Activated CD4-positive, alpha-beta T cell treated with anti-CD3 and anti-CD28 coated beads for 24 hours (primary cell): ENCODE results near the gene PPP6R2.
"Not testable (repeated sequence)": the region's sequence is repeated elsewhere in the genome, so short reads cannot be mapped to it uniquely, and the experiment has no call there.

ENCODE experiments used
- DNase-seq, 2 donors: peaks; one replicate each; pipeline ENCODE4 v3.0.0-alpha.2; 2020; ENCODE audit warnings: low read depth in 2 of 2

The PPP6R2 gene

DNA sequence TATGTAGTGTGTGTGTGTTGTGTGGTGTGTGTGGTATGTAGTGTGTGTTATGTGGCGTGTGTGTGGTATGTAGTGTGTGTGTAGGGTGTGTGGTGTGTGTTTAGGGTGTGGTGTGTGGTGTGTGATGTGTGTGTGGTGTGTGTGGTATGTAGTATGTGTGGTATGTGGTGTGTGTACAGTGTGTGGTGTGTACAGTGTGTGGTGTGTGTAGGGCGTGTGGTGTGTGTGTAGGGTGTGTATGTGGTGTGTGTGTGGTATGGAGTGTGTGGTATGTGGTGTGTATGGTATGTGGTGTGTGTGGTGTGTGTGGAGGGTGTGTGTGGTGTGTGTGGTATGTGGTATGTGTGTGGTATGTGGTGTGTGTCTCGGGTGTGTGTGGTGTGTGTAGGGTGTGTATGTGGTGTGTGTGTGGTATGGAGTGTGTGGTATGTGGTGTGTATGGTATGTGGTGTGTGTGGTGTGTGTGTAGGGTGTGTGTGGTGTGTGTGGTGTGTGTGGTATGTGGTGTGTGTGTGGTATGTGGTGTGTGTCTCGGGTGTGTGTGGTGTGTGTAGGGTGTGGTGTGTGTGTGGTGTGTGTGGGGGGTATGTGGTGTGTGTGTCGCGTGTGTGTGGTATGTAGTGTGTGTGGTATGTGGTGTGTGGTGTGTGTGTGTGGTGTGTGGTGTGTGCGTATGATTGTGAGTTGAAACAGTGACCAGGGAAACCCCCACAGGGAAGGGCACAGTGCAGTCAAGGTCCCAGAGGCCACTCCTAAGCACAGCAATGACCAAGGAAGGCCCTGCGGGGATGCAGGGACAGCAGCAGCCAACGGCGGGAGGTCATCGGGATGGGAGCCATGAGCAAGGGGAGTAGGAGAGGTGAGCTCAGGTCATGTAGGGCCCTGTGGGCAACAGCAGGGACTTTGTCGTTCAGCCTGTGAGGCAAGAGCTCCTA, 2.9 kb upstream of the PPP6R2 start:
- no peak for DNase-seq

DNA sequence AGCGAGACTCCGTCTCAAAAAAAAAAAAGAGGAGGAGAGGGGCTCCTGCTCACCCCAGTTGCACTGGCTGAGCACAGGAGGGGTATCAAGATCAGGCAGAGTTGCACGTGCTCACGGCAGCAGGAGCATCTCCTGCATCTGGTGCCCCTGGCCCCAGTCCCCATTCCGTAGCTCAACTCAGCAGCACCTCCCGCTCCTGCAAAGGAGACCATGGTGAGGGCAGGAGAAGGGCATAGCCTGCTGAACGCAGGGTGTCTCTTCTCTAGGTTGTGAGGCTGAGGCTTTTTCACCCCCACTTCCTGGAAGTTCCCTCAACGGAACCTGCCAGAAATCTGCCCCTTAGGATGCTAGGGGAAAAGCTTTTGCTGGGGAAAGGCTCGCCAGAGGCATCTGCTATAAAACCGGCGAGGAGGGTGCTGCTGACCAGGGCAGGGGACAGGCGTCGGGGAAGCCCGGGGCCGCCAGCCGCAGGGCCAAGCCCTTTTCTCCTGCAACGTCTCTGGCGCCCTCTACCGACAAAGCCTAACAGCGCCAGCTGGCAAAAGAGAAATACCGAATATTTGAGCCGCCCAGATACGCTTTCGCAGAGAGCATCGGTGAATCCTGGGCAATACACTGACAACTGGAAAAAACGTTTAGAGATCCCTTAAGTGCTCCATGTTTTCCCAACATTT, 1.0 kb upstream of the PPP6R2 start:
- peak; percentile 88 to 90 for DNase-seq

DNA sequence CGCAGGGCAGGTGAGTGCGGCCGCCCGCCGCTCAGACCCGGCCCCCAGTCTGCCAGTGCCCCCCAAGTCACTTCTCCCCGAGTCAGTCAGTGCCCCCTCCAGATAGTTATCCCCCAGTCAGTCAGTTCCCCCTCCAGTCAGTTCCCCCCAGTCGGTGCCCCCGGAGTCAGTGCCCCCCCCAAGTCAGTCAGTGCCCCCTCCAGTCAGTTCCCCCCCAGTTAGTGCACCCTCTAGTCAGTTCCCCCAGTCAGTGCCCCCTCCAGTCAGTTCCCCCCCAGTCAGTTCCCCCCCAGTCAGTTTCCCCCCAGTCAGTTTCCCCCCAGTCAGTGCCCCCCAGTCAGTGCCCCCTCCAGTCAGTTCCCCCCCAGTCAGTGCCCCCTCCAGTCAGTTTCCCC, 411 bp downstream of the PPP6R2 start:
- DNase-seq: no peak

GRCh38 chr22:50346470-50346869, 3.3 kb downstream of the PPP6R2 start:
- no peak for DNase-seq

DNA sequence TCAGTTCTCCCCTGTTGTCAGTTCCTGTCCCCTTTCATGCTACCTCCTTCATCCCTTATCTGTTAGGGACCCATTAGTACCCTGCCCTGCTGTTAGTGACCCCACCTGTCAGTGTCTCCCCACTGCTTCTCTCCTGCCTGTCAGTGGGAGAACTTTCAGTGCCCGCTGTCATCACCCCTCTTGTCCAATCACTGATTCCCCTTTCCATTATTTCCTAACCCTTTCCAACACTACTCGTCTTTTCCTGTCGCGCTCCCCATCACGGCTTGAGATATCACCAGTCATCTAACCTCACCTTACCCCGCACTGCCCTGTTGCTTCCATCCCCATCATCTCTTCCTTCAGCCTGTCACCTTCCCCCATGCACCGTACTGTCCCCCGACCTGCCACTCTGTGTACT, 4.0 kb downstream of the PPP6R2 start:
- no peak for DNase-seq

- no peak for DNase-seq
These were observed 4.9 kb downstream of the PPP6R2 start for GRCh38 chr22:50348058-50348457.

DNA sequence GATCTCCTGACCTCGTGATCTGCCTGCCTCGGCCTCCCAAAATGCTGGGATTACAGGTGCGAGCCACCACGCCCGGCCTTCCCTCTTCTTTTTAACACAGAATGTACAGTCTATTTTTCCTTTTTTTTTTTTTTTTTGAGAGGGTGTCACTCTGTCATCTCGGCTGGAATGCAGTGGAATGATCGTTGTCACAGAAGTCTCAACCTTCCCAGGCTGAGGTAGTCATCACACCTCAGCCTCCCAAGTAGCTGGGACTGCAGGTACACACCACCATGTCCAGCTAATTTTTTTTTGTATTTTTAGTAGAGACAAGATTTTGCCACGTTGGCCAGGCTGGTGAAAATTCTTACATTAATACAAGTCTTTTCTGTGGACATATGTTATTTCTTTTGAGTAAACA, 13.1 kb downstream of the PPP6R2 start:
- no peak for DNase-seq

DNA sequence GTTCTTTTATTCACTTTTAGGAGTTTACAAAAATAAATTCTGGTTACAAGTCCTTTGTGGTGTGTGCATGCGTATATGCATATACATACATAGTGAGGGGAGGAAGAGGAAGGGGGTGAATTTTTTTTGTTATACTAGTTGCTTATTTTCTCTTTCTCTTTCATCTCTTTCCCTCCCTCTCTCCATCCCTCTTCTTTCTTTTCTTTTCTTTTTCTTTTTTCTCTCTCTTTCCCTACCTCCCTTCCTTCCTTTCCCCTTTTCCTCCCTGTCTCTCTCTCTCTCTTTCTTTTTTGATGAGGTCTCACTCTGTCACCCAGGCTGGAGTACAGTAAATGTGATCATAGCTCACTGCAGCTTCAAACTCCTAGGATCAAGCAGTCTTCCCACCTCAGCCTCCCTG, 14.1 kb downstream of the PPP6R2 start:
- no peak for DNase-seq

- no peak for DNase-seq
These were observed 14.6 kb downstream of the PPP6R2 start for GRCh38 chr22:50357756-50358155.

DNA sequence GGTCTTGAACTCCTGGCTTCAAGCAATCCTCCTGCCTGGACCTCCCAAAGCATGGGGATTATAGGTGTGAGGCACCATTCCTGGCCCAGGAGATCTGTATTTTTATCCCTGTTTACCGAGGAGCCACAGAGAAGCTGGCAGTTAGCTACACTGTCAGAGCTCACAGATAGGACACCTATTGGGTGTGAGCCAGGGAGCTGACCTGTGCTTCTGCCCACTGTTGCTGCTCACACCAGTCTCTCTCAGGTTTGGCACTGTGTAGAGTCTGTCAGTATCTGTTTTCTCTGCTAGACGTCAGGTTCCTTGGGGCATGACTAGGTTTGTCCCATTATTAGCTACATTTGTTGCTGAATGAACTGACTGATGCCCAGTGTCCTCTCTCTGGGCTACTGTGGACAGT, 17.5 kb downstream of the PPP6R2 start:
- DNase-seq: no peak

DNA sequence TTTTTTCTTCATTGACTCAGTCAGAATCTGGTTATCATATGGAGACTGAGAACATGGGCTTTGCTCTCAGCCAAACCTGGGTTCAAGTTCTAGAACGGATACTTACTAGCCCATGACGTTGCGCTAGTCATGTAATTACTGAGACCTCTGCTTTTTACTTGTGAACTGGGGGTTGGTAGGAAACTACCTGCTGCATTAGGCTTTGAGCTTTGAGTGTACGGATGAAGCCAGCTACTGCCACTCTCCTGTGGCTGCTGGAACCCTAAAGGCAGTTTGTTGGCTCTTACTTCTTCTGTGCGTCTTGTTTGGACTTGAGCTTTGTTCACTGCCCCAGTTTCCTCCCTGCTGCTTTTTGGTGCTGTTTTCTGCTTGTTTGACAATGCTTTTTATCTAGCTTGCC, 18.1 kb downstream of the PPP6R2 start:
- no peak for DNase-seq

DNA sequence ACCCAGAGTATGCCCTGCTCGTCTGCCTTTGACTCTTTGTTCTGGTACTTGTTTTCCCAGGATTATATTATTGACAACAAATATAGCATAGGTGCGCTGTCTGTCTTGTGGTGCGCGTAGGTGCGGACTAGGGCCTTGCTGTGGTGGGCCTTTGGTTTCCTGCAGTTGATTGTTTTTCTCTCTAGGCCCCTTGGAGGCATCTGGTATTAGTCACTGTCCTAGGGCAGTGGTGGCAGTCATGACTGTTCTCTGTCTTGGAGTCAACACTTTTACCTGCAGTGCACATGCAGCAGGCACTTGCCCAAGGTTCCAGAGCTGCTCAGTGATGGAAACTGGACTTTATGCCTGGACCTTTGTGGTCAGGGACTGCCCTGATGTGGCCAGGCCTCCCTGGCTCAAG, 18.6 kb downstream of the PPP6R2 start:
- no peak for DNase-seq

GRCh38 chr22:50363166-50363802, 20.2 kb downstream of the PPP6R2 start:
- DNase-seq: no peak

GRCh38 chr22:50363803-50364194, 20.7 kb downstream of the PPP6R2 start:
- not testable (repeated sequence) for DNase-seq

DNA sequence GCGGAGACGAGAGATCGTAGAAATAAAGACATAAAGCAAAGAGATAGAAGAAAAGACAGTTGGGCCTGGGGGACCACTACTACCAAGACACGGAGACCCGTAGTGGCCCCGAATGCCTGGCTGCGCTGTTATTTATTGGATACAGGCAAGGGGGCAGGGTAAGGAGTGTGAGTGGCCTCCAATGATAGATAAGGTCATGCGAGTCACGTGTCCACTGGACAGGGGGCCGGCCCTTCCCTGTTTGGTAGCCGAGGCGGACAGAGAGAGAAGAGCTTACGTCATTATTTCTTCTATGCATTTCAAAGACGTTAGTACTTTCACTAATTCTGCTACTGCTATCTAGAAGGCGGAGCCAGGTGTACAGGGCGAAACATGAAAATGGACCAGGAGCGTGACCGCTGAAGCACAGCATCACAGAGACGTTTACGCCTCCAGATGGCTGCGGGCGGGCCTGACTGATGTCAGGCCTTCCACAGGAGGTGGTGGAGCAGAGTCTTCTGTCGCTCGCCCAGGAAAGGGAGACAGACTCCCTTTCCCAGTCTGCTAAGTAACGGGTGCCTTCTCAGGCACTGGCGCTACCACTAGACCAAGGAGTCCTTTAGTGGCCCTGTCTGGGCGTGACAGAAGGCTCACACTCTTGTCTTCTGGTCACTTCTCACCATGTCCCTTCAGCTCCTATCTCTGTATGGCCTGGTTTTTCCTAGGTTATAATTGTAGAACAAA, 24.8 kb downstream of the PPP6R2 start:
- DNase-seq: no peak

- DNase-seq: no peak
These were observed 28.0 kb downstream of the PPP6R2 start for GRCh38 chr22:50371101-50371648.

DNA sequence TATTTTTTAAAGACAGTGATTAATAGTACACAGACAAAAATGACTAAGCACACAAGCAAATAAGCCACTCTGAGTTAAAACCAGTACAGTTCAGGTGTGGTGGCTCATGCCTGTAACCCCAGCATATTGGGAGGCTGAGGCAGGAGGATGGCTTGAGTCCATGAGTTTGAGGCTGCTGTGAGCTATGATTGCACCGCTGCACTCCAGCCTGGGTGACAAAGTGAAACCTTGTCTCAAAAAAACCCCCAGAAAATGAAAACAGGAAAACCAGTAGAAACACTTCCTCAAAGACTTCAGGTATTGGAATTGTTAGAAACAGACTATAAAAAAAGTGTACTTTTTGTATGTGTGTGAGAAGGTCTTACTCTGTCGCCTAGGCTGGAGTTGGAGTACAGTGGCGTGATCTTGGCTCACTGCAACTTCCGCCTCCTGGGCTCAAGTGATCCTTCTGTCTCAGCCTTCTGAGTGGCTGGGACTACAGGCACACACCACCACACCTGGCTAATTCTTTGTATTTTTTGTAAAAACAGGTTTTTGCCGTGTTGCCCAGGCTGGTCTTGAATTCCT, 33.0 kb downstream of the PPP6R2 start:
- DNase-seq: no peak

- DNase-seq: not testable (repeated sequence)
These were observed 38.0 kb downstream of the PPP6R2 start for GRCh38 chr22:50381021-50381555.

DNA sequence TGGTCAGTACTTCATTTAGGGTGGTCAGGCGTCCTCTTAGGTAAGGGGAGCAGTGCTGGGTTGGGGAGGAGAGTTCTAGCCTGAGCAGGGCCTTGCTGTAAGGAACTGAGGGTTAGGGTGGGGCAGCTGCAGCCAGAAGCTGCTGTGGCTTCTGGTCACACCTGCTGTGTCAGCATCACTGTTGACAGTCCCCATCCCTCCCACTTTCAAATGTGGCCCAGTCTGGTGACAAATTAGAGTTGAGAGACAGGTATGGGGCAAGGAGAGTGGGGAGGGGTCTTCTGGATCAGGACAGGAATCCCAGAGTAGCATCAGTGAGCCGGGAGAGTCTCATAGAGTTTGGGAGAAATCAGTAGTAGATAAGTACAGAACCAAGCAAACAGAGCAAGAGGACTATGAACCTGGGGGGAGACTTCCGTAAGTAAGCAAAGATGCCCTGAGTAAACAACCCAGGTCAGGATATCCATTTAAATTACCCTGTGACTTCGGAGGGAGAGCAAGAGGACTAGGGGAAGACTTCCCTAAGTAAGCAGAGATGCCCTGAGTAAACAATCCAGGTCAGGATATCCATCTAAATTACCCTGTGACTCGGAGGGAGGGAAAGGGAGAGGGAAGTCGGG, 53.7 kb downstream of the PPP6R2 start:
- DNase-seq: no peak

DNA sequence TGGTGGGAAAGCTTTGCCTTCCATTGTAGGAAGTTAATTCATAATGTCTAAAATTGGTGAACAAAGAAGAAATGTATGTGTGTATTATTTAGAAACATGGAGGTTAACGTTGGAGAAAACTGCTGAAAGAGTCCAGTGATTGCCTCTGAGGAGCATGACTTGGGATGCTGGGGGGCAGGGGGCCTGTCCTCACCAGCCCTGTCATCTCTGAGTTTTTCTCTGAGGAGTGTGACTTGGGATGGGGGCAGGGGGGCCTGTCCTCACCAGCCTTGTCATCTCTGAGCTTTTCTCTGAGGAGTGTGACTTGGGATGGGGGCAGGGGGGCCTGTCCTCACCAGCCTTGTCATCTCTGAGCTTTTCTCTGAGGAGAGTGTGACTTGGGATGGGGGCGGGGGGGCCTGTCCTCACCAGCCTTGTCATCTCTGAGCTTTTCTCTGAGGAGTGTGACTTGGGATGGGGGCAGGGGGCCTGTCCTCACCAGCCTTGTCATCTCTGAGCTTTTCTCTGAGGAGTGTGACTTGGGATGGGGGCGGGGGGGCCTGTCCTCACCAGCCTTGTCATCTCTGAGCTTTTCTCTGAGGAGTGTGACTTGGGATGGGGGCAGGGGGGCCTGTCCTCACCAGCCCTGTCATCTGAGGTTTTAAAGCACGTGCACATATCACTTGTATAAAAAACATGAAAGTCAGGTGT, 54.4 kb downstream of the PPP6R2 start:
- not testable (repeated sequence) for DNase-seq
